ENCODE results near the gene CD84.

- TF ChIP-seq, protein P1, sequence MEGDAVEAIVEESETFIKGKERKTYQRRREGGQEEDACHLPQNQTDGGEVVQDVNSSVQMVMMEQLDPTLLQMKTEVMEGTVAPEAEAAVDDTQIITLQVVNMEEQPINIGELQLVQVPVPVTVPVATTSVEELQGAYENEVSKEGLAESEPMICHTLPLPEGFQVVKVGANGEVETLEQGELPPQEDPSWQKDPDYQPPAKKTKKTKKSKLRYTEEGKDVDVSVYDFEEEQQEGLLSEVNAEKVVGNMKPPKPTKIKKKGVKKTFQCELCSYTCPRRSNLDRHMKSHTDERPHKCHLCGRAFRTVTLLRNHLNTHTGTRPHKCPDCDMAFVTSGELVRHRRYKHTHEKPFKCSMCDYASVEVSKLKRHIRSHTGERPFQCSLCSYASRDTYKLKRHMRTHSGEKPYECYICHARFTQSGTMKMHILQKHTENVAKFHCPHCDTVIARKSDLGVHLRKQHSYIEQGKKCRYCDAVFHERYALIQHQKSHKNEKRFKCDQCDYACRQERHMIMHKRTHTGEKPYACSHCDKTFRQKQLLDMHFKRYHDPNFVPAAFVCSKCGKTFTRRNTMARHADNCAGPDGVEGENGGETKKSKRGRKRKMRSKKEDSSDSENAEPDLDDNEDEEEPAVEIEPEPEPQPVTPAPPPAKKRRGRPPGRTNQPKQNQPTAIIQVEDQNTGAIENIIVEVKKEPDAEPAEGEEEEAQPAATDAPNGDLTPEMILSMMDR (IDR thresholded peaks at IDR 0.05) = no peak
- no peak for TF ChIP-seq POLR2A (IDR thresholded peaks at IDR 0.05)
Observed at GRCh38 chr1:160519642-160520435, 59.5 kb downstream of the CD84 start.

Measured in adrenal gland (tissue), 5 donors.